NCI-H187 treated with DMSO at 0.1 percent for 48 hours (cell line): Measurements from ENCODE around the gene YBX3.

Experiments used
- DNase-seq: peaks from one replicate; lab custom pipeline; 2025; lab: John Stamatoyannopoulos, UW

Gene YBX3

GRCh38 chr12:10721651-10722501 lies 1.2 kb downstream of the YBX3 start:
- DNase-seq = no peak

GRCh38 chr12:10720974-10721650 lies 2.0 kb downstream of the YBX3 start:
- DNase-seq = no peak

DNA sequence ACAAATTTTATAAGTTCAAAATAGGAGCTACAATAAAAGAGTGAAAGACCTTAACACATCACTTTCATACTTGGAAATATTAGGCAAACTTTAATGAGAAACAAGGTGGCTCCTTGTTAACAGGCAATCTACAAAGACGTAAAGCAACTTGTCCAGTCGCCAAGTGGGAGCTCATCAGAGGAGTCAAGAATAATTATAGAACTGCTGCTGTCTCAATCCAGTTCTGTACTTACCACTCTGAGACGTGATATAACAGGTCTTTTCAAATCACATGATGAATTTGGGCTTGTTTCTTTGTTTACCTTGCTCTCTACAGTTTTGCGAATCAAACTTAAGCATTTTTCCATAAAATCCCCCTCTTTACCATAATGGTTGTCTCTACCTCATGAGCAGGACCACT lies 3.6 kb downstream of the YBX3 start:
- no peak for DNase-seq

GRCh38 chr12:10718279-10718821 lies 4.8 kb downstream of the YBX3 start:
- no peak for DNase-seq

GRCh38 chr12:10717410-10717809 lies 5.7 kb downstream of the YBX3 start:
- DNase-seq = no peak

- no peak for DNase-seq
These were observed 6.3 kb downstream of the YBX3 start for GRCh38 chr12:10716704-10717315.

GRCh38 chr12:10716277-10716676 lies 6.8 kb downstream of the YBX3 start:
- no peak for DNase-seq

GRCh38 chr12:10715491-10715890 lies 7.6 kb downstream of the YBX3 start:
- DNase-seq = no peak

DNA sequence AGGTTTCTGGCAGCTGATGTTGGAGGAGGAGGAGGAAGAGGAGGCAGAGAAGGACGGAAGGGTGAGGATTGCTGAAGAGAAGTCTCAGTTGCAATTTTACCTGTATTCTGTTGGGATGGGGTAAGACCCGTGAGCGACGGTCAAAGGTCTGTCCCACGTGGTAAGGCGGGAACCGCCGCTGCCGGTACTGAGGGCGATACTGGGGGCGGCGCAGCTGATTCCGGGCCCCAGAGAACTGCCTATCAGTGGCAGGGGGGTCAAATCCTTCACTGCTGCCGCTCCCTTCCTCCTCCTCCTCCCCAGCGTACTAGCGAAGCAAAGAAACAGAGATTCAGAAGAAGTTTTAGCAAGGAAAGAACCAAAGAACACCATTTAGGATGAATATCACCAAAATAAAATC lies 13.3 kb downstream of the YBX3 start:
- DNase-seq = no peak

GRCh38 chr12:10708862-10709261 lies 14.3 kb downstream of the YBX3 start:
- DNase-seq = no peak

- DNase-seq = no peak
These were observed 17.5 kb downstream of the YBX3 start for GRCh38 chr12:10705655-10706054.

DNA sequence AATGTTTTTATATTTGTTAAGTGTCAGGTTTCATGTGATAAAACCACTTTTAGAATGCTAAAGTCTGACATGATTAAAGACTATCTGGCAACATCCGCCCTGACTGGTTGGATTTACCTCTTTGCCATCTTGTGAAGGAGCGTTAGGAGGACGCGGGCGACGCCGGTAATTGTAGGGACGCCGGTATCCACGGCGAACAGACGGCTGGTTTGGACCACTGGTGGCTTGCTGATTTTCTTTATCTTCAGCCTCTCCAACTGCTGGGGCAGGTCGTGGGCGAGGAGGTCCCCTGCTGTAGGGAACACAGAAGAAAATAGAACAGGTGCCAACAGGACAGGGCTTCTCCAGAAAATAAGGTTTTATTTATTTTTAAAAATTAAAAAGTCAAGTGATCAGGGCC lies 21.3 kb downstream of the YBX3 start:
- no peak for DNase-seq

DNA sequence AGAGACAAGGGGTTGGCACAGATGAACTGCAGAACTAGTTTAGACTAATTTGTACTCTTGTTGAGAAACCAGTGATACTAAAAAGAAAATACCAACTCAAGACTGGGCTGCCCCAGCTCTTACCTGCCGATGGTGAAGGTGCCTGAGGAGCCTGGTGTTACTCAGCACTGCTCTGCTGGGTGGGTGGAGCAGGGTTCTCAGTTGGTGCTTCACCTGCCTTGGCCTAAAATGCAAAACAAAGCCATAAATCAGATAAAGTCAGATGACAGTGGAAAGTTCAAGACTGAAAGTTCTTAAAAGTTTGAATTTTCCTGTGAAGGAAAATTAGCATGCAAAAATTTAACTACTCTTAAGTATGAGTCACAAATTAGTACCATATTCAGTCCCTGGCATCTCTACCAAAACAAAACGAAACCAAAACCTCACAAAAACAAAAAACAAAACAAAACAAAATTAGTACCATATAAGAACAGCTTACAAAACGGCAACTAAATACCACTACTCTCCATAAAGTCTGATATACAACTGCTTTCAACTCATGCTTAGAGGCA lies 21.9 kb downstream of the YBX3 start:
- no peak for DNase-seq

GRCh38 chr12:10700581-10700980 lies 22.5 kb downstream of the YBX3 start:
- DNase-seq = no peak

DNA sequence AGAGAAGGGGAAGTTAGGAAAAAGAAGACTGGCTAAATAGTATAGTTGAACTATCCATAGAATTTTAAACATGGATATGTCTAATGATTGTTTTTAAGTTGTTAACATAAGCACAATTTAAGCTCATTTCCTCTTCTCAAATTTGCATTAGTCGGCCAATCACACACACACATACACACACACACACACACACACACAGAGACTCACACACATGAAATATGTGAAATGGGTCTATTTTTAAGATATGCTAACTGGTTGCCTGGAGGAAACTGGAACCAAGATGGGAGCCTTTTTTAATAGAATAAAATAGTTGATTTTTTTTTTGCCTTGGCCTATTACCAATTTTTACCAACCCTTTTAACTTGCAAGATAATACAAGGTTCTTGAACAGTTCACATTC lies 25.3 kb downstream of the YBX3 start:
- no peak for DNase-seq

- DNase-seq = no peak
These were observed 26.0 kb downstream of the YBX3 start for GRCh38 chr12:10697156-10697555.

GRCh38 chr12:10690906-10691305 lies 32.2 kb downstream of the YBX3 start:
- no peak for DNase-seq

DNA sequence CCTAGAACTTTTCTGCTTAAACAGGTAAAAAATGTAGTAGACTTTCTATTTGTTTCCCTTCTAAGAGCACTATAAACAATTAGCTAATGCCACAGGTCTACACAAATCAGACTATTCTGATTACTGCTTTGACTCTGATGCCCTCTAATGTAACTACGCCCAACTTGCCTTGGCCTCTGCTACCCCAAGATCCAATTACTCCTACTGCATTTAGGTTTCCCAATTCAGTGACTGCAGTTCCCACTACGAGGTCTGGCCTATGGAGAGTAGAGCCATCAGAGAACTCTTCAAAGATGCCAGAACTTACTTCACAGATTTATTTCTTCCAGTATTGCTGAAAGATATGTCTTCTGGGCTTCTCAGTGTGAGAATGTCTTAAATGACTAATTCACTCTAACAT lies 34.0 kb downstream of the YBX3 start:
- DNase-seq = no peak

DNA sequence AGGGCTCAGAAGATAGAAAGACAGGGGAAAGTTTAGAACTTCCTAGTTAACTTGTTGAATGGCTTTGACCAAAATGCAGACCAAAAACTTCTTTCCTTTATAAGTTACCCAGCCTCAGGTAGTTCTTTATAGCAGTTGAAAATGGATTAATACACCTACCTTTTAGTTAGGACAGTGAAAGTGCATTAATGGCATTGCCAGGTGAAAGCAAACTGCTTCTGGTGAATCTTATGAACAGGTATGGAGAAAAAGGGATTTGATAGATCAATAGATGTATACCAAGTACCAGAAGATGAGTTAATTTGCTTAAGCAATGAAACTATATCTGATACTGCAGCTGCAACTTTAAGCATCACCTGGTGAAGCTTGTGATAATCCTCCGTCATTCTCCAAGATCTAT lies 35.1 kb downstream of the YBX3 start:
- DNase-seq = no peak

- peak; percentile 35 for DNase-seq
These were observed 49.3 kb downstream of the YBX3 start, which contains the start of gene STYK1 for GRCh38 chr12:10673659-10674384. Gene STYK1 (minus strand): TSS chr12:10674052. CDS start chr12:10634618, 39,434 bp downstream.

- no peak for DNase-seq
These were observed 50.8 kb downstream of the YBX3 start for GRCh38 chr12:10672231-10672868.
